Measurements from ENCODE around the gene SLC10A2. TPM values are rescaled to one million over a fixed set of nuclear protein-coding genes. Genes with fewer than 3 reads are reported as not detected.

Gene SLC10A2
- total RNA-seq, 1 experiment from 2014 or later: not detected

- no peak for DNase-seq (ENCODE audit: low read depth)
Measured at GRCh38 chr13:103055166-103055565, 11.1 kb downstream of the SLC10A2 start.

DNA sequence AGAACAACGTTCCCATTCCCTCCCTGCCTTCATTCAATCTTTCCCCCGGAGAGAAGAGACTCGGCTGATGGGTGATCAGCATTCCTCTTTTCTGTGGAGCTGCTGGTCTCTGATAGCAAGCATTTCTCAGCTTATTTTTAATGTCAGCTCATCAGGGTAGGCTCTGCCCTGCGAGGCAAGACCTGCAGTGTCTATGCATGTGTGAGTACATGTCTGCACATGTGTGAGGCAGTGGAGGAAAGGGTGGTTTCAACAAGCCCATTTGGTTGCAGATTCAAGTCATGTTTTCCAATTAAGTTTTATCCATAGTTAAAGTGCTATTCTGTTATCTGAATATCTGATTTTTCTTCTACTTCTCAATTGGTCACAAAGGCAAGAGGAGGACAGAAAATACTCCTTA, 19.5 kb downstream of the SLC10A2 start:
- no peak for DNase-seq (ENCODE audit: low read depth)

DNA sequence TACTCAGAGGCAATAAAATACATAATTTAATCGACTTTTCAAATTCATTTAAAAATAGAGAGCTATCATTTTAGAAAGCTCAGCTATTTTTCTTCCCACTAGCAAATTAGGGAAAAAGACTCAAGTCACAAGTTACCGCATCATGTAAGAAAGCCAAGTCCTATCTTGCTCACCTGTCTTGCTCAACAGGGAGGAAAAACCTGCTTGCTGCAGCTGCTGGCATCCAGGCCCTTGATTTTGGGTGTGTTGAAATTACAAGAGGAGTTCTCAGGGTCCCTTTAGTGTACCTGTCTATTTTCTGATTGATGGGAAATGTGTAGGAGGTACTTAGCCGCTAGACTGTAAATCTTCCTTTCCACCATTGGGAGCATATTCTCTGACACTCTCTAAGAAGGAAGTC, 22.2 kb downstream of the SLC10A2 start:
- DNase-seq (ENCODE audit: low read depth): no peak

DNA sequence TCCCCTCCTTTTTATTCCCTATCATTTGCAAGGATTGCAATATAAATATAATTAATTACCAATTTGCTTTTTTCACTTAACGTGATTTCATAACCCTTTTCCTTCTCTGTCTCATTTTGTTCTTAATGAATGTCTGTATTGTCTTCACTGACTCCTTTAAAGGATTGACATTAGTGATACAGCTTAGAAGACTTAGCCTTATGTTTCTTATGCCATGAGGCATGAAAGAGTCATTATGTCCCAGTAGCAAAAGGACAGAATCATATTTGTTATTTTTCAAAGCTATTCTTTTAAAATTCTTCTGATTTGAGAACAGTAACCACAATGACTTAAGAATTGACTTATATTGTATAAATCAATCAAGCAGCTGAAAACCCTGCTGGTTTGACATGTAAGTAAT, 26.2 kb downstream of the SLC10A2 start:
- no peak for DNase-seq (ENCODE audit: low read depth)

- DNase-seq (ENCODE audit: low read depth): no peak
Measured at GRCh38 chr13:103039183-103039582, 27.0 kb downstream of the SLC10A2 start.

DNA sequence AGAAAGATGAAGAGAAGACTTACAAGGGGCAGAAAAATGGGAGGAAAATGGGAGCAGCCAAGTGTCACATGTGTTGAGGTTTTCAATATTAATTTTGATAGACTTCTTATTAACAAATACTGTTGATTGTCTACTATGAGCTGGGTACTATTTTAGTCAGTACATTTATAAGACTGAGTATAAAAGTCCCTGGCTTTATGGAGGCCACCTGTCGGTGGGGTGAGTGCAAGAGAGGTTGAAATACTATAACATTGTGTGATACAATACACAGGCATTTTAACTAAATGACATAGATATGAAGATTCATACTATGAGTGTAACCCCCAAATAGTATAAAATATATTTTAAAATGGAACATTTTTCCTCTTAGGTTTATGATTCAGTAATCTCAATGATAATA, 29.9 kb downstream of the SLC10A2 start:
- DNase-seq (ENCODE audit: low read depth): no peak

DNA sequence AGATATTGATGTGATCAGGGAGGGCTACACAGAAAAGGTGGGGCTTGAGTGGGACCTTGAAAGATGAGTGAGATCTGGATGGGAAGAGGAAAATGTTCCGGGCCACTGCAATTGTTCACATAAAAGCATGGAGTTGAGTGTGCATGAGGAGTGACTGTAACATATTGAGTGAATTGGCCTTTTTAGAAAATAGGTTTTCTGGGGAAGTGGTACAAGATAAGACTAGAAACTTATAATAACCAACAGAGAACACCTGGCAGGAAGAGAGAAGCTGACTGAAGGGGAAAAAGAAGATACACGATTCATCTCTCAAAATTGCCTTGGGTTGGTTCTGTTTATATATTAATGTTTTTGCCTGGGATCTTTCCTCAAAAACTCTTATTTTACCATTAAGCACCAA, 32.2 kb downstream of the SLC10A2 start:
- DNase-seq (ENCODE audit: low read depth): no peak

- no peak for DNase-seq (ENCODE audit: low read depth)
Measured at GRCh38 chr13:103031332-103031873, 34.8 kb downstream of the SLC10A2 start.

DNA sequence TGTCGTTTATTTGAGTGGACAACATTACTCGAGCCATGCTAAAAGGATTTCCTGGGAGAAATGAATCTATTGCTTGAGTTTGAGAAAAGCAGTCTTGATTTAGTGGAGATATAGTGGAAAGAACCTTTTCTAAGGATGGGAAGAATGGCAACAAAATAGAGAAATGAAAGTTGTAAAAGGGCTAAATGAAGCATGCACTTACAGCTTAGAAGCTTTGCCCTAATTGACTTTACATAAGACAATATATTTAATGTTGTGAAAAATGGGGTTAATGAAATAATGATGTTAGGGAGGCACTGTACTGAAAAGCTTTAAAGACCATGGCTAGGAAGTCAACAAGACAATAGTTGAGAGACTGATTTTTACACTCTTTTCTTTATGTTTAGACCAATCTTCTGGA, 35.4 kb downstream of the SLC10A2 start:
- DNase-seq (ENCODE audit: low read depth): no peak

GRCh38 chr13:103029798-103030197, 36.4 kb downstream of the SLC10A2 start:
- no peak for DNase-seq (ENCODE audit: low read depth)

DNA sequence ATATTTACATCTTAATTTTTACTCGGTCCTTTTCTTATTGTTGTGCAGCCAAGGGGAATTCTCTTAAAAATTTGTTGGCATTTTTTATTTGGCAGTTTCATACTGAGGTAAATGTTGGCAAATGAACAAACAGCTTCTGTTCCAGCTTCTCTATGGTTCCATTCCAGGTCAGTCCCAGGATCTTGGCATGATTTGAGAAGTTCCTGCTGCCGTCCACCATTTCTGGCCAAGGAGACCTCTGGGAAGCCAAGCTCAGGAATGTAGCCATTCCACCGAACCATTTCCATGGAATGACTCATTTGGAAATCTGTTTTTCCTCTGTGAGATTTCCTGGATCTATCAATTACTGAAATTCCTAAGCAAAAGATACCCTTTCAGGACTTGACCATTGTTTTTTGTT, 43.9 kb downstream of the SLC10A2 start:
- no peak for DNase-seq (ENCODE audit: low read depth)

DNA sequence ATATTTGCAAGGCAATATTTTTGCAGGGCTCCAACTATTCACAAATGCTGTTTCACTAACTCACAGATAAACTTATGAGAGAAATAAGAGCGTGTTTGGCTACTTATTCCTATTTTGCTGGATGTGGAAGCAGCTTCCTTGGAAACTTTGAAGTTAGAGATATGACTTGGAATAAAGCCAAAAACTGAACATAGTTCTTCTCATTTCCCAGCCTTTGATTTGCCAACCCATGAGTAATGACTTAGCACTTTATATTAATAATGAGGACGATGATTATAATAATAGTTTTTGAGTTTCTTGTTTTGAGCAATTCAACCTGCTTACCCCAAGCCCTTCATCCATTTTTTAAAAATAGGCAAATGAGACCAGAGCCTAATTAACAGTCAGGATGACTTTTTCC, 47.7 kb downstream of the SLC10A2 start:
- no peak for DNase-seq (ENCODE audit: low read depth)

- no peak for DNase-seq (ENCODE audit: low read depth)
Measured at GRCh38 chr13:103012646-103013045, 53.6 kb downstream of the SLC10A2 start.

DNA sequence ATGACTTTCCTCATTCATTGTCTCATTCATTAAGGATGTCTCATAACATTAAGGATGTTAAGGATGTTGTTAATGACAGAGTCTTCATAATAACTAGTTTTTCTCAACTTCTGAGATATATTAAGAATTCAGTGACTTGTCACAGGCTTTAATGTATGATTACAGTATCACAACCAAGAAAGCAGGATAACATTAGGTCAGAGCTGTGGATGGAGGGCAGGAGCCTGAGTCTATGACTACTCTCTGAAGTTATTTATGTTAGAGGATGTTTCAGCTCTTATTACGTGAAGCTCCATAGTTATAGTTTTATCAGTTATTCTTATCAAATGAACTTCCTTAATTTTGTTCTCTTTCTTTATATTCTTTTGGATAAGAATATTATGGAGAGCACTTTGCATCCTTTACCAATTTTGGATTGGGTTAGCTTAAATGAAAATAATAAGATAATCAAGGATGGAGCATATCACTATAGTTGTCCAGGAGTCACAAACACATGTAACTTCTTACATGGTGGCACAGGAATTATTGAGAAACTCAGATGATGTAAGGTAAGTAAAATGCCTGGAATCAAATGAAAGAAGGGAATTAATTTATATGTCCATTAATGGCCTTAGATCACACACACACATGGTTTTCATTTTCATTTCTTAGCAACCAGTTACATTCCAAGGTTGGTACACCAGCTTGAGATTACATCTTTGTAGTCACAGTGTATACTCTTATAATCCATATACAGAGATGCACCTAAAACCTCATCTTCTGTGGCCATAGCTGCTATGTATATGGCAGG, 57.0 kb downstream of the SLC10A2 start:
- DNase-seq (ENCODE audit: low read depth): no peak

DNA sequence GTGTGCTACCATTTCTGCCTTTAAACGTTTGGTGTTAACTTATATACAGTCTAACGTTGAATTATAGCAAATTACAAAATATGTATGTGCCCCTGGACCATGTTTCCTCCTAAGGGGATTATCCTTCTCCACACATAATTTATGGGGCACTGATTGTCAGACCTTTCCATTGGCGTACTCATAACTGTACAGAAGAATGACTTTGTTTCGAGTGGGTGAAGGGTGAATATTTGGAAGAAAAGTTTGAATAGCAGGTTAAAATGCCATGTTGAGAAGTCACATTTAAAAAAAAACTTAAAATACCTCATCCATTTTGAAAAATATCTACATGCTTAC, 58.8 kb downstream of the SLC10A2 start:
- no peak for DNase-seq (ENCODE audit: low read depth)

DNA sequence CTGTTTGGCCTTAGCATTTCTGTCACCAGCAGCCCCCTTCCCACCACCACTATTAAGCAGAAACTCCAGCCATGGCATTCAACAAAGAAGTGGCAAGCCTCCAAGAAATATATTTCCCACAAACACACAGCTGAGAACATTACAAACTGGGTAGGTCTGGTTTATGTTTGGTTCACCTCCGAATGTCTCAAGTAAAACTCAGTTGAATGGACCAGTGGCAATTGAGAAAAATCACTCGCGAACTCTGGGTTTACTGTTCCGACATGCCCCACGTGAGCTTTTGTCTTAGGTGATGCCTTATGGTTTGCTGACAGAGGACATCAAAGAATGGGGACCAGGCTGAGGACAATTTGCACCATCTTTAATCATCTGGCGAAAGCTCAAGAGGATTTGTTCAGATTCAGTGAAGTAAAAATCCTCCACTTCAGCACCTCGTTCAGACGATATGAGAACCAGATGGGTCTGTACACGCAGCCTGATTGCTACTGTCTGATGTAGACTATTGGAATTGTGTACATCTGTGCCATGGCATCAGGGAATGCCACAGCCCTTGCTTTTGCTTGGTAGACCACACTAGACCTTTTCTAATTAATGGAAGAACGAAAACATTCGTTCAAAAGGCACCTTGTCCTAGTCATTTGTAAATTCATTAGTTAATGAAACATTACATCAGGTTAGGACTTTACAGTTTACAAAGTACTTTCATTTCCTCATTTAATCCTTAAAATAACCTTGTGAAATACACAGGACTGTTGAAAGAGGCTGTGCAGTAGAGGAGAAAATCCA, 59.4 kb downstream of the SLC10A2 start:
- no peak for DNase-seq (ENCODE audit: low read depth)

DNA sequence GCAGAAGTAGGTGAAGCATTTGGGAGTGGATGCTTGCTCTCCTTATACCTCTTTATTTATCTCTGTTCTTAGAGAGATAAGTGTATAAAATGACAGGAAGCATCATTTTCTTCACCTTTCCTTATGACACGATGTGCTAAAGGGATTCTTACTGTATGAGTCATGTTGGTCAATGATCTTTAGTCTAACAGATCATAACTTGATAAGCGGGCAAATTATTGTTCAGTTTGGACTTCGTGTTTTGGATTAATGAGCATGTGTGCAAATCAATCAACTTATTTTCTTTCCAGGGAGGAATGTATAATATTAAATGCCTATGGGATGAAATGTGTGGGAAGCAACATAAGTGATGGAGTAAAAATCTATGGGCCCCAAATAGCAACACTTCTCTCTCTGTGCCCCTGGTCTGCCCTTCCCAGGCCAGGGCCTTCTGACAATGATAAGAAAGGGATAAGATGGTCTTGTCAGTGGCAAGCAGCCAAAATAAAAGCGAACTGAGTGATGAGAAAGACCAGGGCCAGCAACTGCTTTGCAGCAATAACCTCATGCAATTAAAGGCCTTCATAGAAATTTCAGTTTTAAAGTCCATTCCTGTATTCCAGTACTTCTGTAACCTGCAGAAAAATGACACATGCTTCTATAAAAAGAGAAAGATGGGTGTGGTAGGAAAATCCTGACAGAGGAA, 61.4 kb downstream of the SLC10A2 start:
- no peak for DNase-seq (ENCODE audit: low read depth)

GRCh38 chr13:103003631-103004030, 62.6 kb downstream of the SLC10A2 start:
- DNase-seq (ENCODE audit: low read depth): no peak

DNA sequence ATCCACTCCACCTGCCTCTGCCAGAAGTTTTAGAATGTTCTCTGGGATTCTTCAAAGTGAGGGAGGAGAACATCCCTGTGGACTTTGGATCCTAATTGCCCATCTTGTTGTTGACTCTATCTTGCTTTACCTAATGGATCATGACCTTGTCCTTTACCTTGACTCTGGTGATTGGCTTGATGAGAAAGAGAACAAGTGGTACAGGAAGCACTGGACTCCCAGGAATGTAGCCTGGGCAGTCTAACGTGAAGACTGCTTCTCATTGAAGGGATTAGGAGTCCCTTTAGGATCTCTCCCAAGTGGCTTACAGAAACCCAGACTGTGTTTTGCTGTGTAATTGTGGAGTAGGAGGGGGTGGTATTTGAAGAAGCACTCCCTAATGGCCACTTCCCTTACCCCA, 63.9 kb downstream of the SLC10A2 start:
- no peak for DNase-seq (ENCODE audit: low read depth)

- no peak for DNase-seq (ENCODE audit: low read depth)
Measured at GRCh38 chr13:103000157-103000556, 66.1 kb downstream of the SLC10A2 start.

GRCh38 chr13:102999499-102999898, 66.7 kb downstream of the SLC10A2 start:
- DNase-seq (ENCODE audit: low read depth): no peak

All from LHCN-M2 (cell line).